ENCODE results near the gene SAMD10.

- peak; percentile 3; the same call in 1 of the 2 replicates for TF ChIP-seq POLR2A (IDR thresholded peaks at IDR 0.05; ENCODE audit: low read depth, low read length)
- TF ChIP-seq NR2C1 (IDR thresholded peaks at IDR 0.05): no peak
- no peak for TF ChIP-seq ZNF274 (IDR thresholded peaks at IDR 0.05; ENCODE audit: insufficient read depth, insufficient read length)
- no peak for TF ChIP-seq NFYB (IDR thresholded peaks at IDR 0.05; ENCODE audit: insufficient read depth, low read depth, low read length)
- no peak for TF ChIP-seq KLF5 (IDR thresholded peaks at IDR 0.05; ENCODE audit: partially characterized antibody)
- TF ChIP-seq RAD21 (IDR thresholded peaks at IDR 0.05; ENCODE audit: insufficient read depth, low read depth, low read length): no peak
- TF ChIP-seq CTCF (IDR thresholded peaks at IDR 0.05 in 2 of 3, conservative IDR thresholded peaks at IDR 0.05 in 1 of 3; ENCODE audit: control insufficient read depth in 2 of 3, extremely low read depth in 1 of 3, insufficient read depth in 1 of 3, low read depth in 3 of 3, low read length in 3 of 3): no peak
- no peak for TF ChIP-seq USF2 (IDR thresholded peaks at IDR 0.05; ENCODE audit: borderline replicate concordance, low read depth, low read length)
- no peak for TF ChIP-seq BCL11A (IDR thresholded peaks at IDR 0.05; ENCODE audit: low read depth, low read length)
- no peak for TF ChIP-seq NR2C2 (IDR thresholded peaks at IDR 0.05; ENCODE audit: borderline replicate concordance, control insufficient read depth, insufficient read length, low read depth)
- TF ChIP-seq EP300 (IDR thresholded peaks at IDR 0.05; ENCODE audit: borderline replicate concordance in 1 of 2, control insufficient read depth in 1 of 2, low read depth in 2 of 2, low read length in 2 of 2): no peak
- TF ChIP-seq EED (IDR thresholded peaks at IDR 0.05; ENCODE audit: low read depth): no peak
- TF ChIP-seq PML (IDR thresholded peaks at IDR 0.05; ENCODE audit: low read length): no peak
Measured at GRCh38 chr20:64024141-64024990, 44.9 kb upstream of the SAMD10 start.

Measured in GM12878 (cell line).